PC-3 (cell line): ENCODE measurements around the gene RIOK2. TPM values are rescaled to one million over a fixed set of nuclear protein-coding genes. Genes with fewer than 3 reads are reported as not detected.

ENCODE experiments used
- ATAC-seq: fragments of 200-7000 bp; cut with Tn5 transposase; 2 replicates; pipeline ENCODE4 v1.9.1; 2020; ENCODE audit warnings: mild to moderate bottlenecking, moderate library complexity
- BruUV-seq: library from RNA; stranded (reverse); fragments of 400-500 nt; replicated peaks from 2 replicates; lab custom pipeline; 2021; lab: Mats Ljungman, UMichigan
- CTCF ChIA-PET: fragments of 300-600 bp; sonication (Branson Sonifier 250); formaldehyde crosslinking; loops from one replicate; lab custom pipeline; 2022; ENCODE audit warnings: antibody characterized with exemption; lab: Charles Lee
- POLR2A ChIA-PET: fragments of 300-600 bp; sonication (Branson Sonifier 250); formaldehyde crosslinking; loops from one replicate; lab custom pipeline; 2022; ENCODE audit warnings: antibody characterized with exemption; ENCODE audit not compliant: unreplicated experiment; lab: Charles Lee
- DNase-seq: peaks from one replicate; pipeline ENCODE4 v3.0.0-alpha.2; 2015
- H2AFZ ChIP-seq: fragments of 300-600 bp; sonication (generic); 2 replicates; pipeline ENCODE4 v1.6.0; 2016; ENCODE audit warnings: antibody characterized with exemption, low read length
- H3F3A ChIP-seq: fragments of 300-600 bp; sonication (generic); one replicate; pipeline ENCODE4 v1.6.0; 2017; ENCODE audit warnings: antibody characterized with exemption, low read length, control low read depth, mild to moderate bottlenecking; ENCODE audit not compliant: unreplicated experiment
- H3K27ac ChIP-seq: fragments of 300-600 bp; sonication (generic); 2 replicates; pipeline ENCODE4 v1.5.1; 2016; ENCODE audit warnings: mild to moderate bottlenecking, low read length
- H3K27me3 ChIP-seq: fragments of 300-600 bp; sonication (generic); 2 replicates; pipeline ENCODE4 v1.6.1; 2016; ENCODE audit warnings: low read length, mixed read lengths
- H3K36me3 ChIP-seq: fragments of 300-600 bp; sonication (generic); 2 replicates; pipeline ENCODE4 v1.6.1; 2016; ENCODE audit warnings: low read depth, mixed run types, low read length, mixed read lengths
- H3K4me1 ChIP-seq: fragments of 300-600 bp; sonication (generic); 2 replicates; pipeline ENCODE4 v1.5.1; 2016; ENCODE audit warnings: low read length; ENCODE audit not compliant: insufficient read depth
- H3K4me2 ChIP-seq: fragments of 300-600 bp; sonication (generic); 2 replicates; pipeline ENCODE4 v1.6.0; 2016; ENCODE audit warnings: low read length
- H3K4me3 ChIP-seq: fragments of 300-600 bp; sonication (generic); 2 replicates; pipeline ENCODE4 v1.5.1; 2016; ENCODE audit warnings: mild to moderate bottlenecking, low read length, mixed read lengths
- H3K79me2 ChIP-seq: fragments of 300-600 bp; sonication (generic); 2 replicates; pipeline ENCODE4 v1.6.1; 2017; ENCODE audit warnings: low read length, mixed read lengths
- H3K9ac ChIP-seq: fragments of 300-600 bp; sonication (generic); 2 replicates; pipeline ENCODE4 v1.6.0; 2016; ENCODE audit warnings: mild to moderate bottlenecking, low read length
- H3K9me2 ChIP-seq: fragments of 300-600 bp; sonication (generic); replicated peaks from 2 replicates; pipeline ENCODE4 v1.6.1; 2016; ENCODE audit warnings: mixed run types, low read length, mixed read lengths
- H3K9me3 ChIP-seq: fragments of 300-600 bp; sonication (generic); 2 replicates; pipeline ENCODE4 v1.6.1; 2016; ENCODE audit warnings: low read length, mixed read lengths
- H4K20me1 ChIP-seq: fragments of 300-600 bp; sonication (generic); 2 replicates; pipeline ENCODE4 v1.6.1; 2016; ENCODE audit warnings: low read length, mixed read lengths
- EZH2 ChIP-seq: fragments of 300-600 bp; sonication (generic); IDR thresholded peaks from one replicate; pipeline ENCODE4 v1.6.1; 2017; ENCODE audit warnings: antibody characterized with exemption, mild to moderate bottlenecking, low read length; ENCODE audit not compliant: unreplicated experiment
- EZH2phosphoT487 ChIP-seq: fragments of 300-600 bp; sonication (generic); IDR thresholded peaks from 2 replicates; pipeline ENCODE4 v1.6.1; 2018; ENCODE audit warnings: mild to moderate bottlenecking, antibody characterized with exemption, low read length, borderline replicate concordance
- intact Hi-C: fragments of 100-400 bp; cut with micrococcal nuclease; formaldehyde crosslinking; loops from 2 replicates; pipeline ENCODE4 v1.9.0; 2023
- total RNA-seq: library from RNA; depleted of rRNA; stranded (reverse); fragments of >200 nt; gene quantifications from 2 replicates; pipeline ENCODE4 v1.2.3, GENCODE V29; 2014
- TF ChIP-seq, protein P1 (sequence below): fragments of 300-600 bp; sonication (generic); conservative IDR thresholded peaks from 2 replicates; pipeline ENCODE4 v1.5.1; 2017; ENCODE audit warnings: antibody characterized with exemption, low read depth, mild to moderate bottlenecking, low read length

RIOK2 gene
- total RNA-seq, 1 experiment from 2014 or later = 16.1 TPM

GRCh38 chr5:97163360-97163764 lies 19.7 kb downstream of the RIOK2 start:
- Histone ChIP-seq H3K4me3 (no peak overlapping the region), H3K9me3 (no peaks in the 10 kb centered on the region), H3K27me3 (no peaks in the 10 kb centered on the region), H3K4me2 (no peak overlapping the region), H3F3A (no peaks in the 10 kb centered on the region), H3K36me3 (peaks cover 37% of the 10 kb centered on the region), H3K9me2 (no peaks in the 10 kb centered on the region), H3K9ac (no peak overlapping the region), H3K4me1 (0 out of 2 replicates have a peak, but pooled peaks cover 4% of the 10 kb centered on the region), H3K27ac (no peak overlapping the region), H3K79me2 (no peaks in the 10 kb centered on the region), H2AFZ (no peak overlapping the region), H4K20me1 (no peaks in the 10 kb centered on the region)
- ATAC-seq = no peak
- DNase-seq = peak; percentile 23
- ChIA-PET POLR2A (no interaction called here), CTCF (interaction anchor here (0.6 kb wide), 1 partner anchor 305 kb away, joined by 3 read pairs; no protein-coding TSS in a partner anchor)
- TF ChIP-seq, protein P1, sequence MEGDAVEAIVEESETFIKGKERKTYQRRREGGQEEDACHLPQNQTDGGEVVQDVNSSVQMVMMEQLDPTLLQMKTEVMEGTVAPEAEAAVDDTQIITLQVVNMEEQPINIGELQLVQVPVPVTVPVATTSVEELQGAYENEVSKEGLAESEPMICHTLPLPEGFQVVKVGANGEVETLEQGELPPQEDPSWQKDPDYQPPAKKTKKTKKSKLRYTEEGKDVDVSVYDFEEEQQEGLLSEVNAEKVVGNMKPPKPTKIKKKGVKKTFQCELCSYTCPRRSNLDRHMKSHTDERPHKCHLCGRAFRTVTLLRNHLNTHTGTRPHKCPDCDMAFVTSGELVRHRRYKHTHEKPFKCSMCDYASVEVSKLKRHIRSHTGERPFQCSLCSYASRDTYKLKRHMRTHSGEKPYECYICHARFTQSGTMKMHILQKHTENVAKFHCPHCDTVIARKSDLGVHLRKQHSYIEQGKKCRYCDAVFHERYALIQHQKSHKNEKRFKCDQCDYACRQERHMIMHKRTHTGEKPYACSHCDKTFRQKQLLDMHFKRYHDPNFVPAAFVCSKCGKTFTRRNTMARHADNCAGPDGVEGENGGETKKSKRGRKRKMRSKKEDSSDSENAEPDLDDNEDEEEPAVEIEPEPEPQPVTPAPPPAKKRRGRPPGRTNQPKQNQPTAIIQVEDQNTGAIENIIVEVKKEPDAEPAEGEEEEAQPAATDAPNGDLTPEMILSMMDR = peak; percentile 85
- no peak for TF ChIP-seq EZH2
- BruUV-seq = no TSS peak
- intact Hi-C loops = loop anchor here (2.0 to 10.0 kb wide), 4 partner anchors 166 to 819 kb away; partner anchors contain the start of gene LNPEP

- H3K9me2 ChIP-seq = no peaks in the 10 kb centered on the region
- no peaks in the 10 kb centered on the region for H3K27me3 ChIP-seq
- no peak for TF ChIP-seq EZH2phosphoT487
- TF ChIP-seq, protein P1 = peak; percentile 94
- no peak overlapping the region for H3K4me3 ChIP-seq
- POLR2A ChIA-PET = no interaction called here
- peaks cover 5% of the 10 kb centered on the region; the same call in 1 of the 2 replicates for H3K9me3 ChIP-seq
- H3K4me2 ChIP-seq = no peak overlapping the region
- H4K20me1 ChIP-seq = no peaks in the 10 kb centered on the region
- ATAC-seq = peak; percentile 84
- intact Hi-C loops = loop anchor here (1.0 to 10.0 kb wide), 6 partner anchors 165 to 817 kb away; partner anchors contain the start of gene LNPEP
- no peak overlapping the region for H3K27ac ChIP-seq
- peak; percentile 87 for DNase-seq
- CTCF ChIA-PET = no interaction called here
- no peak overlapping the region for H3K9ac ChIP-seq
- H3K36me3 ChIP-seq = peaks cover 26% of the 10 kb centered on the region
- BruUV-seq = no TSS peak
- no peak overlapping the region for H2AFZ ChIP-seq
- no peaks in the 10 kb centered on the region for H3K79me2 ChIP-seq
- H3F3A ChIP-seq = no peaks in the 10 kb centered on the region
- 0 out of 2 replicates have a peak, but pooled peaks cover 4% of the 10 kb centered on the region for H3K4me1 ChIP-seq
Observed at GRCh38 chr5:97162045-97162444, 21.0 kb downstream of the RIOK2 start.

DNA sequence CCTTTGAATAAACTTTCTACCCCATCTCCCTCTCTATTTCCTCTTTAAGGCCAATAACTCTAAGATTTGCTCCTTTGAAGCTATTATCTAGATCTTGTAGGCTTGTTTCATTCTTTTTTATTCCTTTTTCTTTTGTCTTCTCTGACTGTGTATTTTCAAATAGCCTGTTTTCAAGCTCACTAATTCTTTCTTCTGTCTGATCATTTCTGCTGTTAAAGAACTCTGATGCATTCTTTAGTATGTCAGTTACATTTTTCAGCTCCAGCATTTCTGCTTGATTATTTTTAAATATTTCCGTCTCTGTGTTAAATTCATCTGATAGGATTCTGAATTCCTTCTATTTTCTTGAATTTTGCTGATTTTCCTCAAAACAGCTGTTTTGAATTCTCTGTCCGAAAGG lies 25.4 kb downstream of the RIOK2 start:
- Histone ChIP-seq H3K27me3 (no peaks in the 10 kb centered on the region), H4K20me1 (no peaks in the 10 kb centered on the region), H3K27ac (no peak overlapping the region), H3K4me1 (no peaks in the 10 kb centered on the region), H3K9me3 (peaks cover 5% of the 10 kb centered on the region; the same call in 1 of the 2 replicates), H3K79me2 (no peaks in the 10 kb centered on the region), H3K4me2 (no peak overlapping the region), H3K4me3 (no peak overlapping the region), H3F3A (no peaks in the 10 kb centered on the region), H2AFZ (no peak overlapping the region), H3K9ac (no peak overlapping the region), H3K36me3 (peaks cover 14% of the 10 kb centered on the region), H3K9me2 (no peaks in the 10 kb centered on the region)
- no peak for ATAC-seq
- no peak for DNase-seq
- ChIA-PET CTCF (no interaction called here), POLR2A (no interaction called here)
- intact Hi-C loops = no loop called here
- no TSS peak for BruUV-seq
- no peak for TF ChIP-seq EZH2
- TF ChIP-seq EZH2phosphoT487 = no peak
- TF ChIP-seq, protein P1 = no peak
